ENCODE data around the gene TMEM18.

DNA sequence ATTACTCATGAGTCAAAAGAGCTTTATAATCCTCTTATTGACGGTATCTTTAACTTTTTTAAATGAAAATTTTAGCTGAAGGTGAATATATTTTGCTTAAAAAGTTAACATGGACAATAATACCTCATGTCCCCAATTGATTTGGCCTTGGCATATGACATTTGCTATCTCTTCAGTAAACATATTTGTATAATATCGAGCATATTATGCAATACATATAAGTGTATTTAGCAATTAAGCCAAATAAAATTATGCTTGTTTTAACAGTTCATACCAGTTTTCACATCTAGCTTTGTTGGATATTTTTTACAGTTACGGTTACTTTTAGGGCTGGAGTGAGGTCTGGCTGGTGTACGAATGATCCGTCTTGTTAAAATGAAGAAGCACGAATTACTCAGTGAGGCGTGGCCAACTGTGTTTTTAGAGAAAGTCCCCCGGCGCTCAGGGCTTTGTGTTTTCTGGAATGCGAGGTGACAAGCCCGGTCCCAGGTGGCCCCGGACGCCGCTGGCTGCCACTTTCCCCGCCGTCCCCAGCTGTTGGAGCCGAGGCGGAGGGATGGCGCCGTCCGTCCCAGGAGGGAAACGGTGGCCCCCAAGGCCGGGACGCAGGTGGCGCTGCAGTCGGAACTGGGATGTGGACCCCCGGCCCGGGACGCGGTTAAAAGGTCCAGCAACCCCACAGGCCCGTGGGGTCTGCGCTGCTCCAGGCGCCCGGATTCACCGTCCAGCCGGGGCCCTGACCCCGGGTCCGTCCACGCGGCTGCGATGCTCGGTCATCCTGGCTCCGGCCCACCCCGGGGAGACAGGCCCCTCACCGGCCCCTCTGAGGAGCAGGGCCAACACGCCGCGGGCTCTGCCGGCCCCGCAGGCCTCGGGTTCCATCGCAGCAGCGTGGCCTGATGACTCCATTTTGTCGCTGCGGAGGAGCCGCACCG is 41.3 kb downstream of the TMEM18 start:
- no peak for TF ChIP-seq POLR2A (IDR thresholded peaks at IDR 0.05)
- TF ChIP-seq, protein P1, sequence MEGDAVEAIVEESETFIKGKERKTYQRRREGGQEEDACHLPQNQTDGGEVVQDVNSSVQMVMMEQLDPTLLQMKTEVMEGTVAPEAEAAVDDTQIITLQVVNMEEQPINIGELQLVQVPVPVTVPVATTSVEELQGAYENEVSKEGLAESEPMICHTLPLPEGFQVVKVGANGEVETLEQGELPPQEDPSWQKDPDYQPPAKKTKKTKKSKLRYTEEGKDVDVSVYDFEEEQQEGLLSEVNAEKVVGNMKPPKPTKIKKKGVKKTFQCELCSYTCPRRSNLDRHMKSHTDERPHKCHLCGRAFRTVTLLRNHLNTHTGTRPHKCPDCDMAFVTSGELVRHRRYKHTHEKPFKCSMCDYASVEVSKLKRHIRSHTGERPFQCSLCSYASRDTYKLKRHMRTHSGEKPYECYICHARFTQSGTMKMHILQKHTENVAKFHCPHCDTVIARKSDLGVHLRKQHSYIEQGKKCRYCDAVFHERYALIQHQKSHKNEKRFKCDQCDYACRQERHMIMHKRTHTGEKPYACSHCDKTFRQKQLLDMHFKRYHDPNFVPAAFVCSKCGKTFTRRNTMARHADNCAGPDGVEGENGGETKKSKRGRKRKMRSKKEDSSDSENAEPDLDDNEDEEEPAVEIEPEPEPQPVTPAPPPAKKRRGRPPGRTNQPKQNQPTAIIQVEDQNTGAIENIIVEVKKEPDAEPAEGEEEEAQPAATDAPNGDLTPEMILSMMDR (IDR thresholded peaks at IDR 0.05), result no peak
- no peak for TF ChIP-seq POLR2AphosphoS5 (IDR thresholded peaks at IDR 0.05)
- no peak for TF ChIP-seq EP300 (IDR thresholded peaks at IDR 0.05; ENCODE audit: low read depth)

Data from transverse colon (tissue), 4 donors.